Colonic mucosa (tissue), 4 donors: ENCODE results near the gene PGAP6. TPM values are rescaled to one million over a fixed set of nuclear protein-coding genes. Genes with fewer than 3 reads are reported as not detected.
"Not testable (repeated sequence)": the region's sequence is repeated elsewhere in the genome, so short reads cannot be mapped to it uniquely, and the experiment has no call there.

Experiments
- DNase-seq: peaks from one replicate; pipeline ENCODE4 v3.0.0-alpha.2; 2020
- H3K27ac ChIP-seq: fragments of 200-600 bp; one replicate; pipeline ENCODE4 v1.8.0; 2021
- H3K27me3 ChIP-seq: fragments of 200-600 bp; one replicate; pipeline ENCODE4 v1.8.0; 2021
- H3K36me3 ChIP-seq: fragments of 200-600 bp; one replicate; pipeline ENCODE4 v1.8.0; 2021
- H3K4me1 ChIP-seq: fragments of 200-600 bp; one replicate; pipeline ENCODE4 v1.8.0; 2021; ENCODE audit warnings: mild to moderate bottlenecking
- H3K4me3 ChIP-seq: fragments of 200-600 bp; one replicate; pipeline ENCODE4 v1.8.0; 2021
- H3K9ac ChIP-seq, 2 donors: one replicate each; pipeline ENCODE4 v1.7.0; 2013; ENCODE audit warnings: control low read depth in 2 of 2, low read depth in 2 of 2, low read length in 2 of 2
- H3K9me3 ChIP-seq: fragments of 200-600 bp; one replicate; pipeline ENCODE4 v1.8.0; 2021
- CTCF ChIP-seq: fragments of 200-600 bp; IDR thresholded peaks from one replicate; pipeline ENCODE4 v1.8.0; 2022; ENCODE audit warnings: antibody characterized with exemption, mild to moderate bottlenecking
- intact Hi-C: fragments of 100-400 bp; cut with DNase I; formaldehyde crosslinking; loops from one replicate; pipeline ENCODE4 v1.14.1; 2022
- total RNA-seq, 2 donors: library from RNA; stranded (reverse); fragmentation: NEBNext Ultra II Directional in 1 of 2; extraction: Animal tissue kit (Norgen Biotek cat#: 25700) in 1 of 2; gene quantifications; one replicate each; pipeline ENCODE4 v1.2.1, GENCODE V29; 2021
- donor health status: healthy.
- donor health status: DM: no; HTN: no; CAD: no.
- donor health status: DM: no; HTN: no; CAD: no.

Gene PGAP6
- total RNA-seq, 2 donors from 2014 or later = 99.6 to 102 TPM

DNA sequence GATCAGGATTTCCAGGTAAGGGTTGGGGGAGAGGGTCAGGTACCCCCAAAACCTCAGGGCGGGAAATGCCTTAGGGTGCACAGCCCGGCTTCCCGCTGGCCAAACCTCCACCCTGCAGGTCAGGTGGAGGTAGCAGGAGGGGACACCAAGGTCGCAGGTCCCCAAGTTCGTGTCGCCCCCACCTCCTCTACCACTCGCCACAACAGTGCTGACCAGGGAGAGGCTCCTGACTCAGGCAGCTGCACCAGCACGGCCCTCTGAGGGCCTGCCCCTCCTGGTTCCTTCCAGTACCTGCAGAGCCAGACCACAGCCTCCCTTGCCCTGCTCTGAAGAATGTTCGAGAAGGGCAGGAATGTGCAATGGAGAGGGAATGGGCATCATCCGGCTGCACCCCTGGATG, 15.3 kb downstream of the PGAP6 start:
- intact Hi-C loops = loop anchor here (10.0 kb wide), 1 partner anchor 142 kb away; the partner anchor contains the start of gene LUC7L
- no peak for DNase-seq
- Histone ChIP-seq H3K27me3 (no peaks in the 10 kb centered on the region), H3K36me3 (no peaks in the 10 kb centered on the region), H3K27ac (no peak overlapping the region), H3K9ac (no peak overlapping the region), H3K4me1 (peaks cover 5% of the 10 kb centered on the region), H3K4me3 (no peak overlapping the region), H3K9me3 (no peaks in the 10 kb centered on the region)
- TF ChIP-seq CTCF = no peak

DNA sequence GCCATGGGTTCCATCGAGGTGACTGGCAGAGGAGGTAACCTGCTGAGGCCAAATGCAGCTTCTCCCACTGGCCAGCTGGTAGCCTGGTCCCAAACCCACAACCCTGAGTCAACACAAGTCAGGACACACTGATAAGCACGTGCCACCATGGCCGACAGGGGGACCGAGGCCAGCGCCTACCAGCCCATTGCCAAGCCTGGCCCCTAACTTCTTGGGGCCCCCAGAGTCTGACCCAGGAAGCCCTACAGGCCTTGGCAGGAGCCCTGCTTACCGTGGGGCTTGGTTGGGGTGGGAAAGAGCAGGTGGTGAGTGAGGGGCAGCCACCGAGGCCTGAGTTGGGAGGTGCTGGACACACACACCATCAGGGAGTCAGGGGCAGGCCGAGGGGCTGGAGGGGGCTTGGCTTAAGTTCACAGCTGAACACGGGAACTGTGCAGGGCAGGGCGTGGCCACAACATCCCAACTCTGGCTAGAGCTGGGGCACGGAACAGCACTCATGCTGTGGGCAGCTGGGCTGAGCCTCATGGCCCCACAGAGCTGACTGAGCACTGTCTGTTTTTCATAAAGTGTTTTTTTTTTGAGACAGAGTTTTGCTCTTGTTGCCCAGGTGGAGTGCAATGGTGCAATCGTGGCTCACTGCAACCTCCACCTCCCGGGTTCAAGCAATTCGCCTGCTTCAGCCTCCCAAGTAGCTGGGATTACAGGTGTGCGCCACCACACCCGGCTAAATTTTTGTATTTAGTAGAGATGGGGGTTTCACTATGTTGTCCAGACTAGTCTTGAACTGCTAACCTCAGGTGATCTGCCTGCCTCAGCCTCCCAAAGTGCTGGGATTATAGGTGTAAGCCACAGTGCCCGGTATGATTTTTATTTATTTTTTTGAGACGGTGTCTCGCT, 16.9 kb downstream of the PGAP6 start:
- Histone ChIP-seq H3K9me3 (no peaks in the 10 kb centered on the region), H3K36me3 (no peaks in the 10 kb centered on the region), H3K9ac (no peak overlapping the region), H3K27me3 (no peaks in the 10 kb centered on the region), H3K4me3 (no peak overlapping the region), H3K4me1 (no peaks in the 10 kb centered on the region), H3K27ac (no peak overlapping the region)
- no peak for DNase-seq
- intact Hi-C loops = loop anchor here (5.0 to 10.0 kb wide), 2 partner anchors 140 to 258 kb away; partner anchors contain the start of gene LUC7L
- TF ChIP-seq CTCF = no peak

GRCh38 chr16:363766-364490, 17.9 kb downstream of the PGAP6 start:
- intact Hi-C loops = loop anchor here (5.0 to 10.0 kb wide), 2 partner anchors 139 to 257 kb away; partner anchors contain the start of gene LUC7L
- H3K9me3 ChIP-seq = no peaks in the 10 kb centered on the region
- no peak for TF ChIP-seq CTCF
- H3K27me3 ChIP-seq = no peaks in the 10 kb centered on the region
- no peaks in the 10 kb centered on the region for H3K36me3 ChIP-seq
- no peak overlapping the region for H3K27ac ChIP-seq
- no peak overlapping the region for H3K9ac ChIP-seq
- H3K4me3 ChIP-seq = no peak overlapping the region
- DNase-seq = no peak
- H3K4me1 ChIP-seq = no peaks in the 10 kb centered on the region

DNA sequence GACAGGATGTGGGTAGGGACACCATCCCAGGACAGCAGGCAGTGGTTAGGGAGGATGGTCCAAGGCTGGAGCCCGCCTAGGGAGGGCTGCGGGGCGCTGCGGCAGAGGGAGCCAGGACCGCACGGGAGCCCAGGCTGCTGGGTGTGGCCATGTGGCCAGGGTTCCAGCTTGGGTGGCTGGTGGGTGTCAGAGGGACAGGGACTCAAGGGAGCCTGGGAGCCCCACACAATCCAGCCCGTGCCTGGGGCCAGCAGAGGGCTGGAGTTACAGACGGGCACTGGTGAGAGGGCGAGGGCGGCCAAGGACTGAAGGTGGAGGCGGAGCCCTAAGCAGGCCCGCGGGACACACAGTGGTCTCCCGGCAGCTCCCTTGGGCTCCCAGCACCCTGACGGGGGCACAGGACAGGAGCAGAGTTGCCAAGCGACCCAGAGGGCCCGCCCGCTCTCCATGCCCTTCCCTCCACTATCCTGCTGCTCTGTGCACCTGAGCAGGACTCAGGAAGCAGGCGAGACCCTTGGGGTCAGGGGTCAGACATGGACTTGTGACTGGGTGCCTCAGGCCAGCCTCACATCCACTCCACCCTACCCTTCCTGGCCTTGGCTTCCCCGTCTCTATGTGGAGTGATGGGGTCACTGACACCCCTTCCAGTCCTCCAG, 18.5 kb downstream of the PGAP6 start:
- no peaks in the 10 kb centered on the region for H3K36me3 ChIP-seq
- DNase-seq = no peak
- intact Hi-C loops = loop anchor here (5.0 to 10.0 kb wide), 2 partner anchors 138 to 256 kb away; partner anchors contain the start of gene LUC7L

DNA sequence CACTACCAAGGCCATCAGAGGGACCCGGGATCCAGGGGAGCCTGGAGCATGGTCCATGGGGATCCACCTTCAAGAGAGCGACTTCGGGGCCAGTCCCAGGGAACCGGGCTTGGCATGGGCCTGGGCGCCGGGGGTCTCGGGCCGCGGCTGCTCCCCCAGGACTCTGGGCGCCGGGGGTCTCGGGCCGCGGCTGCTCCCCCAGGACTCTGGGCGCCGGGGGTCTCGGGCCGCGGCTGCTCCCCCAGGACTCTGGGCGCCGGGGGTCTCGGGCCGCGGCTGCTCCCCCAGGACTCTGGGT, 19.1 kb downstream of the PGAP6 start:
- H3K27me3 ChIP-seq, H3K27ac ChIP-seq, H3K4me3 ChIP-seq, DNase-seq, H3K36me3 ChIP-seq, H3K9ac ChIP-seq, H3K9me3 ChIP-seq, H3K4me1 ChIP-seq: not testable (repeated sequence)
- intact Hi-C loops = loop anchor here (5.0 to 10.0 kb wide), 2 partner anchors 138 to 255 kb away; partner anchors contain the start of gene LUC7L

More for the DNA sequence above, 18.5 kb downstream of the PGAP6 start:
- no peak for TF ChIP-seq CTCF
- Histone ChIP-seq H3K4me3 (no peak overlapping the region), H3K27me3 (no peaks in the 10 kb centered on the region), H3K27ac (no peak overlapping the region), H3K9ac (no peak overlapping the region), H3K9me3 (no peaks in the 10 kb centered on the region), H3K4me1 (no peaks in the 10 kb centered on the region)
